Measurements from ENCODE around the gene UBR3. TPM values are rescaled to one million over a fixed set of nuclear protein-coding genes. Genes with fewer than 3 reads are reported as not detected.

Gene UBR3
- total and polyA plus RNA-seq, 2 experiments from 2014 or later, result 10.7 to 28.0 TPM

- H3K36me3 Mint-ChIP-seq (ENCODE audit: low read depth), result peaks cover 14% of the 10 kb centered on the region; the same call in 2 of the 3 replicates
- Histone ChIP-seq H3F3A (replicated peaks; ENCODE audit: low read depth) (no peaks in the 10 kb centered on the region), H3K4me2 (no peak overlapping the region), H2AFZ (no peak overlapping the region), H3K36me3 (ENCODE audit: insufficient read depth) (no peaks in the 10 kb centered on the region), H3K9me2 (ENCODE audit: insufficient read depth) (no peaks in the 10 kb centered on the region; the same call in 1 of the 2 replicates), H3K27ac (ENCODE audit: low read depth) (no peak overlapping the region), H3K4me1 (ENCODE audit: insufficient read depth) (0 out of 2 replicates have a peak, but pooled peaks cover 9% of the 10 kb centered on the region), H4K20me1 (replicated peaks; ENCODE audit: insufficient read depth) (peaks cover 4% of the 10 kb centered on the region; the same call in 1 of the 2 replicates), H3K4me3 (no peak overlapping the region), H3K79me2 (replicated peaks; ENCODE audit: insufficient read depth) (peaks cover 78% of the 10 kb centered on the region), H3K27me3 (ENCODE audit: insufficient read depth) (no peaks in the 10 kb centered on the region)
- H3K4me1 Mint-ChIP-seq, result peaks cover 5% of the 10 kb centered on the region; the same call in 1 of the 3 replicates
- H3K27me3 Mint-ChIP-seq (ENCODE audit: insufficient read depth, low read depth, poor library complexity), result no peaks in the 10 kb centered on the region
- no peak for ATAC-seq
- DNase-seq (ENCODE audit: low spot score), result no peak
- H3K9me3 Mint-ChIP-seq, result no peaks in the 10 kb centered on the region
- H3K4me3 Mint-ChIP-seq, result no peak overlapping the region
- TF ChIP-seq, protein P1, sequence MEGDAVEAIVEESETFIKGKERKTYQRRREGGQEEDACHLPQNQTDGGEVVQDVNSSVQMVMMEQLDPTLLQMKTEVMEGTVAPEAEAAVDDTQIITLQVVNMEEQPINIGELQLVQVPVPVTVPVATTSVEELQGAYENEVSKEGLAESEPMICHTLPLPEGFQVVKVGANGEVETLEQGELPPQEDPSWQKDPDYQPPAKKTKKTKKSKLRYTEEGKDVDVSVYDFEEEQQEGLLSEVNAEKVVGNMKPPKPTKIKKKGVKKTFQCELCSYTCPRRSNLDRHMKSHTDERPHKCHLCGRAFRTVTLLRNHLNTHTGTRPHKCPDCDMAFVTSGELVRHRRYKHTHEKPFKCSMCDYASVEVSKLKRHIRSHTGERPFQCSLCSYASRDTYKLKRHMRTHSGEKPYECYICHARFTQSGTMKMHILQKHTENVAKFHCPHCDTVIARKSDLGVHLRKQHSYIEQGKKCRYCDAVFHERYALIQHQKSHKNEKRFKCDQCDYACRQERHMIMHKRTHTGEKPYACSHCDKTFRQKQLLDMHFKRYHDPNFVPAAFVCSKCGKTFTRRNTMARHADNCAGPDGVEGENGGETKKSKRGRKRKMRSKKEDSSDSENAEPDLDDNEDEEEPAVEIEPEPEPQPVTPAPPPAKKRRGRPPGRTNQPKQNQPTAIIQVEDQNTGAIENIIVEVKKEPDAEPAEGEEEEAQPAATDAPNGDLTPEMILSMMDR (conservative IDR thresholded peaks at IDR 0.05; ENCODE audit: low read depth in 2 of 2), result 0 out of 4 replicates have a peak, but pooled peaks of 1 of the 2 experiments have one; percentile 19
- TF ChIP-seq, protein P2, sequence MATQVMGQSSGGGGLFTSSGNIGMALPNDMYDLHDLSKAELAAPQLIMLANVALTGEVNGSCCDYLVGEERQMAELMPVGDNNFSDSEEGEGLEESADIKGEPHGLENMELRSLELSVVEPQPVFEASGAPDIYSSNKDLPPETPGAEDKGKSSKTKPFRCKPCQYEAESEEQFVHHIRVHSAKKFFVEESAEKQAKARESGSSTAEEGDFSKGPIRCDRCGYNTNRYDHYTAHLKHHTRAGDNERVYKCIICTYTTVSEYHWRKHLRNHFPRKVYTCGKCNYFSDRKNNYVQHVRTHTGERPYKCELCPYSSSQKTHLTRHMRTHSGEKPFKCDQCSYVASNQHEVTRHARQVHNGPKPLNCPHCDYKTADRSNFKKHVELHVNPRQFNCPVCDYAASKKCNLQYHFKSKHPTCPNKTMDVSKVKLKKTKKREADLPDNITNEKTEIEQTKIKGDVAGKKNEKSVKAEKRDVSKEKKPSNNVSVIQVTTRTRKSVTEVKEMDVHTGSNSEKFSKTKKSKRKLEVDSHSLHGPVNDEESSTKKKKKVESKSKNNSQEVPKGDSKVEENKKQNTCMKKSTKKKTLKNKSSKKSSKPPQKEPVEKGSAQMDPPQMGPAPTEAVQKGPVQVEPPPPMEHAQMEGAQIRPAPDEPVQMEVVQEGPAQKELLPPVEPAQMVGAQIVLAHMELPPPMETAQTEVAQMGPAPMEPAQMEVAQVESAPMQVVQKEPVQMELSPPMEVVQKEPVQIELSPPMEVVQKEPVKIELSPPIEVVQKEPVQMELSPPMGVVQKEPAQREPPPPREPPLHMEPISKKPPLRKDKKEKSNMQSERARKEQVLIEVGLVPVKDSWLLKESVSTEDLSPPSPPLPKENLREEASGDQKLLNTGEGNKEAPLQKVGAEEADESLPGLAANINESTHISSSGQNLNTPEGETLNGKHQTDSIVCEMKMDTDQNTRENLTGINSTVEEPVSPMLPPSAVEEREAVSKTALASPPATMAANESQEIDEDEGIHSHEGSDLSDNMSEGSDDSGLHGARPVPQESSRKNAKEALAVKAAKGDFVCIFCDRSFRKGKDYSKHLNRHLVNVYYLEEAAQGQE (IDR thresholded peaks at IDR 0.05; ENCODE audit: unreplicated experiment), result no peak
- no peak overlapping the region for H3K27ac Mint-ChIP-seq
These were observed 22.5 kb downstream of the UBR3 start for GRCh38 chr2:169849710-169850109.

DNA sequence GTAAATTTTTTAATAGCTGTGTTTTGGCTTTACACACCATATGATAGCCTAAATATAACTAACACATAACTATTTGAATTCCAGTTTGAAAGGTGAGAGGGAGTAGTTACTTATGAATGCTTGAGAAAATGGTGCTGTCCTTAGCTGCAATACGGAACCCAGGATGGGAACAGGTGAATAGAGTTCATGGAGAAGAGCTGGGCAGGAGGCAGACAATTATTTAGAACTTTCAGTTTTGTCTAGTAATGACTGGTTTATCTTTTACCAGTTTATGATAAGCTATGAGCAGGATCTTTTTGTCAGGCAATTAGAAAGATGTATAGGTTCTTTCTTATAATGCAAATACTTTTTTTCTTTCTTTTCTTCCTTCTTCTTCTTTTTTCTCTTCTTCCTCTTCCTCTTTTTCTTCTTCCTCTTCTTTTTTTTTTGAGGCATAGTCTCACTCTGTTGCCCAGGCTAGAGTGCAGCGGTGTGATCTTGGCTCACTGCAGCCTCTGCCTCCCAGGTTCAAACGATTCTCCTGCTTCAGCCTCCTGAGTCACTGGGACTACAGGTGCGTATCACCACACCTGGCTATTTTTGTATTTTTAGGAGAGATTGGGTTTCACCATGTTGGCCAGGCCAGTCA lies 25.9 kb downstream of the UBR3 start:
- H3K4me1 ChIP-seq (ENCODE audit: insufficient read depth), result 0 out of 2 replicates have a peak, but pooled peaks cover 6% of the 10 kb centered on the region
- H3K27ac Mint-ChIP-seq, result no peak overlapping the region
- H3K4me1 Mint-ChIP-seq, result no peaks in the 10 kb centered on the region; the same call in 2 of the 3 replicates
- no peaks in the 10 kb centered on the region for H3K36me3 ChIP-seq (ENCODE audit: insufficient read depth)
- no peak overlapping the region for H3K4me3 Mint-ChIP-seq
- no peaks in the 10 kb centered on the region for H4K20me1 ChIP-seq (replicated peaks; ENCODE audit: insufficient read depth)
- TF ChIP-seq, protein P2 (IDR thresholded peaks at IDR 0.05; ENCODE audit: unreplicated experiment), result no peak
- no peak for TF ChIP-seq ZNF331 (CRISPR knock-in tag; IDR thresholded peaks at IDR 0.05; ENCODE audit: low read depth)
- TF ChIP-seq, protein P3, sequence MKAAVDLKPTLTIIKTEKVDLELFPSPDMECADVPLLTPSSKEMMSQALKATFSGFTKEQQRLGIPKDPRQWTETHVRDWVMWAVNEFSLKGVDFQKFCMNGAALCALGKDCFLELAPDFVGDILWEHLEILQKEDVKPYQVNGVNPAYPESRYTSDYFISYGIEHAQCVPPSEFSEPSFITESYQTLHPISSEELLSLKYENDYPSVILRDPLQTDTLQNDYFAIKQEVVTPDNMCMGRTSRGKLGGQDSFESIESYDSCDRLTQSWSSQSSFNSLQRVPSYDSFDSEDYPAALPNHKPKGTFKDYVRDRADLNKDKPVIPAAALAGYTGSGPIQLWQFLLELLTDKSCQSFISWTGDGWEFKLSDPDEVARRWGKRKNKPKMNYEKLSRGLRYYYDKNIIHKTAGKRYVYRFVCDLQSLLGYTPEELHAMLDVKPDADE (IDR thresholded peaks at IDR 0.05), result no peak
- TF ChIP-seq NANOG (IDR thresholded peaks at IDR 0.05; ENCODE audit: borderline replicate concordance), result no peak
- TF ChIP-seq POLR2AphosphoS5 (IDR thresholded peaks at IDR 0.05; ENCODE audit: low read depth), result no peak
- no peak for TF ChIP-seq EZH2phosphoT487 (IDR thresholded peaks at IDR 0.05; ENCODE audit: unreplicated experiment)
- TF ChIP-seq JUNB (IDR thresholded peaks at IDR 0.05; ENCODE audit: unreplicated experiment), result no peak
- TF ChIP-seq CREB1 (CRISPR knock-in tag; IDR thresholded peaks at IDR 0.05; ENCODE audit: low read depth), result no peak
- no peak for TF ChIP-seq ZNF114 (CRISPR knock-in tag; IDR thresholded peaks at IDR 0.05)
- no peak for TF ChIP-seq EZH2 (IDR thresholded peaks at IDR 0.05; ENCODE audit: low read depth, unreplicated experiment)
- H3K9me3 Mint-ChIP-seq, result peaks cover 11% of the 10 kb centered on the region; the same call in 2 of the 3 replicates
- no peaks in the 10 kb centered on the region for H3F3A ChIP-seq (replicated peaks; ENCODE audit: low read depth)
- peaks cover 31% of the 10 kb centered on the region; the same call in 2 of the 3 replicates for H3K36me3 Mint-ChIP-seq (ENCODE audit: low read depth)
- ATAC-seq (no peak), DNase-seq (ENCODE audit: low spot score) (no peak)
- peaks cover 48% of the 10 kb centered on the region for H3K79me2 ChIP-seq (replicated peaks; ENCODE audit: insufficient read depth)
- no peak overlapping the region for H2AFZ ChIP-seq
- no peaks in the 10 kb centered on the region for H3K27me3 Mint-ChIP-seq (ENCODE audit: insufficient read depth, low read depth, poor library complexity)
- H3K9me2 ChIP-seq (ENCODE audit: insufficient read depth), result no peaks in the 10 kb centered on the region; the same call in 1 of the 2 replicates
- peak overlapping the region; percentile 51; the same call in 1 of the 2 replicates for H3K27ac ChIP-seq (ENCODE audit: low read depth)
- no peak overlapping the region for H3K4me3 ChIP-seq
- no peak overlapping the region for H3K4me2 ChIP-seq
- no peaks in the 10 kb centered on the region for H3K27me3 ChIP-seq (ENCODE audit: insufficient read depth)

Data from GM23338 (cell line).